ENCODE measurements around the gene ITM2B. TPM values are rescaled to one million over a fixed set of nuclear protein-coding genes. Genes with fewer than 3 reads are reported as not detected.

ITM2B gene
- total and polyA plus RNA-seq, 7 donors: 105 to 219 (median 154) TPM

DNA sequence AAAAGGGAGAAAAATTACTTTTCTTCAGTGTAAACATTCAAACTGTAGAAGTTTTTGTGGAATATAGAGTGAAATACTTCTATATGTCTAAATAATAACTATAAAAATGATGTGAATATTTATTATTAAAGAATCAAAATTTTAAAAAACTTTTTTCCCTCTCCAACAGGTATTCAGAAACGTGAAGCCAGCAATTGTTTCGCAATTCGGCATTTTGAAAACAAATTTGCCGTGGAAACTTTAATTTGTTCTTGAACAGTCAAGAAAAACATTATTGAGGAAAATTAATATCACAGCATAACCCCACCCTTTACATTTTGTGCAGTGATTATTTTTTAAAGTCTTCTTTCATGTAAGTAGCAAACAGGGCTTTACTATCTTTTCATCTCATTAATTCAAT lies 28.0 kb downstream of the ITM2B start:
- Histone ChIP-seq H3K9me3 (no peaks in the 10 kb centered on the region), H3K27ac (no peak overlapping the region), H3K36me3 (ENCODE audit: insufficient read depth in 1 of 2, low read depth in 1 of 2) (peaks cover 7 to 95% of the 10 kb centered on the region in 2 donors), H3K4me3 (no peak overlapping the region), H3K4me1 (peaks cover 3% of the 10 kb centered on the region), H3K27me3 (ENCODE audit: insufficient read depth in 3 of 3, low read length in 2 of 3) (no peaks in the 10 kb centered on the region)
- intact Hi-C loops (cut with DNase I): no loop called here
- WGBS, 3 donors: 70 to 82% (median 73%) methylated on average over 4 of the region's 4 CpGs
- no peak for DNase-seq
- no peak for TF ChIP-seq CTCF (IDR thresholded peaks at IDR 0.05)
- ATAC-seq: no peak

DNA sequence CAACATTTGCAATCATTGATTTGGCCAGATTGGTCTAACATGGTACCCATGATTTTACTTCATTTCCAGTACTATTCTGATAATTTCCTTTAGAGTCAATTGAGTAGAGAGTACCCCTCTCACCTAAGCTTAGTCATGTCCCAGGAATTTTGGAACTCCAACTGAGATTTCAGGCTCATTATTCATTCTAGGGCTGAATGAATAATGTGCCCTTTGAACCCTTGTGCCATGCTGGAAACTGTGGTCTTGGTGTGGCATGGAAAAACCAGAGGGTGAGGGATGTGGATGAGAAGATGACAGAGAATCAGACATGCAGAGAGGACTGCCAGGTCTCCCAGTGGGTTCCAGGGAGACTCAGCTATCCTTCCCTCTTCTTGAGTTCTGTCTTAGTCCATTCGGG lies 30.2 kb downstream of the ITM2B start:
- no peak overlapping the region for H3K4me3 ChIP-seq
- DNase-seq (no peak), ATAC-seq (no peak)
- no peak for TF ChIP-seq CTCF (IDR thresholded peaks at IDR 0.05)
- no peaks in the 10 kb centered on the region for H3K9me3 ChIP-seq
- 85 to 92% (median 91%) methylated on average over 1 of the region's 1 CpG for WGBS, 3 donors
- peaks cover 2 to 73% of the 10 kb centered on the region in 2 donors for H3K36me3 ChIP-seq (ENCODE audit: insufficient read depth in 1 of 2, low read depth in 1 of 2)
- no peak overlapping the region for H3K27ac ChIP-seq
- peaks cover 16% of the 10 kb centered on the region for H3K4me1 ChIP-seq
- H3K27me3 ChIP-seq (ENCODE audit: insufficient read depth in 3 of 3, low read length in 2 of 3): no peaks in the 10 kb centered on the region
- intact Hi-C loops (cut with DNase I): no loop called here

DNA sequence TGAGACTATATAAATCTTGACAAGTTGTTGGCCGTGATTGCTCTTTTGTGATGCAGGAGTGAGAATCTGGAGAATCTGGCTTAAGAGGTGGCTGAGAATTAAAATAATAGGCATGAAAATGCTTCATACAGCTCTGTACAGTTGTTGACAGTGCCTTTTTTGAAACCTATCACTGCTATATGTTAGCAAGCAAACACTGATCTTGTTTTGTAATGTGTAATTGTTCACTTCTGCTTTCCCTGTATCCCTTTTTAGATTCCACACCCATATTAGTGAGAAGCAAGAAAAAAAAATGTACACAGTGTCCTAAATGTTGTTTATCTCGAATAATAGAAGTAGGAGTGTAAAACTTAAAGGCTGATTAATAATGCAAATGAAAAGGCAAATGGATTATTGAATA lies 31.1 kb downstream of the ITM2B start:
- intact Hi-C loops (cut with DNase I): no loop called here
- WGBS, 3 donors: 93 to 98% (median 94%) methylated on average over 2 of the region's 2 CpGs
- H3K4me1 ChIP-seq: peaks cover 16% of the 10 kb centered on the region
- peaks cover 2 to 66% of the 10 kb centered on the region in 2 donors for H3K36me3 ChIP-seq (ENCODE audit: insufficient read depth in 1 of 2, low read depth in 1 of 2)
- DNase-seq (no peak), ATAC-seq (no peak)
- no peak for TF ChIP-seq CTCF (IDR thresholded peaks at IDR 0.05)
- no peak overlapping the region for H3K4me3 ChIP-seq
- H3K9me3 ChIP-seq: no peaks in the 10 kb centered on the region
- no peaks in the 10 kb centered on the region for H3K27me3 ChIP-seq (ENCODE audit: insufficient read depth in 3 of 3, low read length in 2 of 3)
- no peak overlapping the region for H3K27ac ChIP-seq

- intact Hi-C loops (cut with DNase I): no loop called here
- Histone ChIP-seq H3K36me3 (ENCODE audit: insufficient read depth in 1 of 2, low read depth in 1 of 2) (peaks cover 2 to 63% of the 10 kb centered on the region in 2 donors), H3K27ac (peak overlapping the region; percentile 30), H3K4me1 (peaks cover 16% of the 10 kb centered on the region), H3K4me3 (no peak overlapping the region), H3K27me3 (ENCODE audit: insufficient read depth in 3 of 3, low read length in 2 of 3) (no peaks in the 10 kb centered on the region), H3K9me3 (no peaks in the 10 kb centered on the region)
- DNase-seq: no peak
- ATAC-seq: peak in 3 of 4 donors; percentile 26 to 32 (median 28)
- WGBS, 3 donors: 71 to 87% (median 76%) methylated on average over 8 of the region's 8 CpGs
- no peak for TF ChIP-seq CTCF (IDR thresholded peaks at IDR 0.05)
Observed at GRCh38 chr13:48265217-48265815, 32.3 kb downstream of the ITM2B start.

GRCh38 chr13:48266150-48266549 lies 33.1 kb downstream of the ITM2B start:
- Histone ChIP-seq H3K4me3 (no peak overlapping the region), H3K36me3 (ENCODE audit: insufficient read depth in 1 of 2, low read depth in 1 of 2) (peaks cover 2 to 54% of the 10 kb centered on the region in 2 donors), H3K27me3 (ENCODE audit: insufficient read depth in 3 of 3, low read length in 2 of 3) (no peaks in the 10 kb centered on the region), H3K4me1 (peaks cover 16% of the 10 kb centered on the region), H3K9me3 (no peaks in the 10 kb centered on the region), H3K27ac (peak overlapping the region; percentile 39)
- DNase-seq (no peak), ATAC-seq (no peak)
- TF ChIP-seq CTCF (IDR thresholded peaks at IDR 0.05): no peak
- intact Hi-C loops (cut with DNase I): no loop called here

All from psoas muscle (tissue), 8 donors.